ENCODE data around the gene RFC4. TPM values are rescaled to one million over a fixed set of nuclear protein-coding genes. Genes with fewer than 3 reads are reported as not detected.
A peak's percentile ranks its signal among the peaks of the same experiment; 100 is the strongest.

Gene RFC4
- total RNA-seq, 2 donors from 2014 or later: 4.7 to 20.4 TPM

DNA sequence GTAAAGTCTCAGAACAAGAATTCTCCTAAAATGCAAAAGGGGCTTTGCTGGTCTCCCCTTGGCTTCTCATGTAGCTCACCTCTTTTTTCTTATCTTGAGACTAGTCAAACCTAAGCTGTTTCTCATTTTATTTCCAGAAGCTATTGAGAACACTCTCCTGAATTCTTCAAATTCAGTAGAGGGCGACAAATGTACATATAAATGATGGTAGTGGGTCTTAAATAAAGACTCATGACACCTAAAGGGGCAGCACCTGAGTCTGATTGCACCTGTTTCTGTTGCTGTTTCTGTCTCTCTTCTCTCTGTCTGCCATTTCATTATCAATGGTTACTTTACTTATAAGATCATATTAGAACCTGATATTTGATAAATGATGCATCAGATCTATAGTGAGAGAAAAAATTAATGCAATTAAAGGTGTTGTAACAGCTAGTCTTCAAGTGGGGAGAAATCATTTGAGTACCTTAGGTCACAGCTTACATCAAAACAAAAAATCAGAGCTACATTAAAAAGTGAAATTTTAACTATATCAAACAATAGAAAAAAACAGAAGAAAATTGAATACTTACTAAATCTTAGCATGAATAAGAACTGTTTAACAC is 43.2 kb upstream of the RFC4 start:
- Histone ChIP-seq H3K27me3 (replicated peaks; ENCODE audit: insufficient read depth) (no peaks in the 10 kb centered on the region), H3K4me3 (no peak overlapping the region), H3K36me3 (no peaks in the 10 kb centered on the region), H3K9me3 (no peaks in the 10 kb centered on the region), H3K27ac (no peak overlapping the region), H3K4me1 (ENCODE audit: control insufficient read depth in 1 of 2, low read depth in 2 of 2) (no peaks in the 10 kb centered on the region)
- ATAC-seq (ENCODE audit: insufficient number of reproducible peaks, low FRiP score, low read depth) (no peak), DNase-seq (ENCODE audit: low spot score) (no peak)
- TF ChIP-seq, protein P1, sequence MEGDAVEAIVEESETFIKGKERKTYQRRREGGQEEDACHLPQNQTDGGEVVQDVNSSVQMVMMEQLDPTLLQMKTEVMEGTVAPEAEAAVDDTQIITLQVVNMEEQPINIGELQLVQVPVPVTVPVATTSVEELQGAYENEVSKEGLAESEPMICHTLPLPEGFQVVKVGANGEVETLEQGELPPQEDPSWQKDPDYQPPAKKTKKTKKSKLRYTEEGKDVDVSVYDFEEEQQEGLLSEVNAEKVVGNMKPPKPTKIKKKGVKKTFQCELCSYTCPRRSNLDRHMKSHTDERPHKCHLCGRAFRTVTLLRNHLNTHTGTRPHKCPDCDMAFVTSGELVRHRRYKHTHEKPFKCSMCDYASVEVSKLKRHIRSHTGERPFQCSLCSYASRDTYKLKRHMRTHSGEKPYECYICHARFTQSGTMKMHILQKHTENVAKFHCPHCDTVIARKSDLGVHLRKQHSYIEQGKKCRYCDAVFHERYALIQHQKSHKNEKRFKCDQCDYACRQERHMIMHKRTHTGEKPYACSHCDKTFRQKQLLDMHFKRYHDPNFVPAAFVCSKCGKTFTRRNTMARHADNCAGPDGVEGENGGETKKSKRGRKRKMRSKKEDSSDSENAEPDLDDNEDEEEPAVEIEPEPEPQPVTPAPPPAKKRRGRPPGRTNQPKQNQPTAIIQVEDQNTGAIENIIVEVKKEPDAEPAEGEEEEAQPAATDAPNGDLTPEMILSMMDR (IDR thresholded peaks at IDR 0.05): peak; percentile 30

DNA sequence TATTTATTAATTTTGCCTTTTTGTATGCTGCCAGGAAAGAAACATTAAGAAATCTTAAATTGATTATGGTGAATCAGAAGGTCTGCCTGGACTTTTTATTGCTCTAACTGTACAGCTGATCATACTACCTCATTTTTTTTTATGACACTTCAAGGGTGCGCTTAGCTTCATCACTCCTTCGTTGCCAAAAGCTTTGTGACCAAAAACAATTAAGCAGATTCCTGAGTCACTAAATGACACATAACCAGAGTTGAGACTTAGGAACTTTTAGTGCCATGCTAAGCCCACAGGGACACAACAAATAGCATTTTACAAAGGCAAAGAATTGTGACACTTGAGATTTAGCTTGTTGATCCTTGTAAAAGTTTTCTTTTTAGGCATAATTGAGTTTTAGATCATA is 41.2 kb upstream of the RFC4 start:
- Histone ChIP-seq H3K36me3 (no peaks in the 10 kb centered on the region), H3K27me3 (replicated peaks; ENCODE audit: insufficient read depth) (no peaks in the 10 kb centered on the region), H3K9me3 (no peaks in the 10 kb centered on the region), H3K4me1 (ENCODE audit: control insufficient read depth in 1 of 2, low read depth in 2 of 2) (no peaks in the 10 kb centered on the region), H3K4me3 (no peak overlapping the region), H3K27ac (no peak overlapping the region)
- TF ChIP-seq, protein P1 (IDR thresholded peaks at IDR 0.05): no peak
- ATAC-seq (ENCODE audit: insufficient number of reproducible peaks, low FRiP score, low read depth) (no peak), DNase-seq (ENCODE audit: low spot score) (no peak)

DNA sequence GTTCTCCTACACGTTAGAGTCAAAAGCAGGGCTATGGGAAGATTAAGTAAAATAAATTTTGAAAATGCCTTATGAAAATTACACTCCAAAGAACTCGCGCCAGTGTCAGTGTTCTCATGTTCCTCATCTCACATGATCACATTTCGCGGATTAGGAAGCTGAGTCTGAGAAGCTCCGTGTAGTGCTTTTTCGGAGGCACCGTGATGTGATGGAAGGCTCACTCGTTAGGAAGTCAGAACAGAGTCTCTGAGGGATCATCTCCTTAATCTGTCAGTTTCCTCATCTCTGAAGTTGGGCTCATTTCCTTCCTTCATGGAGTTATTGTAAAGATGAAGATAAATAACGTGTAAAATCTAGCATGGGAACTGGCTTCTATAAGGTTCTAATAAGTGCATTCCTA is 39.5 kb upstream of the RFC4 start:
- H3K9me3 ChIP-seq: no peaks in the 10 kb centered on the region
- no peaks in the 10 kb centered on the region for H3K27me3 ChIP-seq (replicated peaks; ENCODE audit: insufficient read depth)
- peaks cover 0 to 5% of the 10 kb centered on the region in 2 donors for H3K4me1 ChIP-seq (ENCODE audit: control insufficient read depth in 1 of 2, low read depth in 2 of 2)
- no peak overlapping the region for H3K4me3 ChIP-seq
- DNase-seq (ENCODE audit: low spot score): no peak
- ATAC-seq (ENCODE audit: insufficient number of reproducible peaks, low FRiP score, low read depth): no peak
- no peak overlapping the region for H3K27ac ChIP-seq
- TF ChIP-seq, protein P1 (IDR thresholded peaks at IDR 0.05): no peak
- no peaks in the 10 kb centered on the region for H3K36me3 ChIP-seq

DNA sequence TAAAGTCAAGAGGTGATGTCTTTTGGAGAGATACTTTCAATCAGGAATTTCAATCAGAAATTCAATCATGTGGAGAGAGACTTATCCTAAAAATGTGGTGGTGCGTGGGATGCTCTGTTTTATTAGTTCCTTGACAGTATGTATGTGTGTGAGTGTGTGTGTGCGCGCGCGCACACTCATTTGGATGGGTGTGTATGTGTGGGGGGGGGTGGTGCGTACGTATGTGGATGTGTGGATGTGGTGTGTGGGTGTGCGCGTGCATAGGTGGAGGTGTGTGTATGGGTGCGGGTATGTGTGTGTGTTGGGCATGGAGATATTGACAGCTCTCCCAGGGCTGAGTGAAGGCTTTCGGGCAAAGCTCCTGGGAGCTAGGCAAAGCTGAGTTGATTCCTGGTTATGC is 38.6 kb upstream of the RFC4 start:
- no peaks in the 10 kb centered on the region for H3K9me3 ChIP-seq
- H3K36me3 ChIP-seq: no peaks in the 10 kb centered on the region
- ATAC-seq (ENCODE audit: insufficient number of reproducible peaks, low FRiP score, low read depth) (no peak), DNase-seq (ENCODE audit: low spot score) (no peak)
- H3K4me3 ChIP-seq: no peak overlapping the region
- TF ChIP-seq, protein P1 (IDR thresholded peaks at IDR 0.05): no peak
- no peak overlapping the region for H3K27ac ChIP-seq
- no peaks in the 10 kb centered on the region for H3K27me3 ChIP-seq (replicated peaks; ENCODE audit: insufficient read depth)
- peaks cover 0 to 8% of the 10 kb centered on the region in 2 donors for H3K4me1 ChIP-seq (ENCODE audit: control insufficient read depth in 1 of 2, low read depth in 2 of 2)

DNA sequence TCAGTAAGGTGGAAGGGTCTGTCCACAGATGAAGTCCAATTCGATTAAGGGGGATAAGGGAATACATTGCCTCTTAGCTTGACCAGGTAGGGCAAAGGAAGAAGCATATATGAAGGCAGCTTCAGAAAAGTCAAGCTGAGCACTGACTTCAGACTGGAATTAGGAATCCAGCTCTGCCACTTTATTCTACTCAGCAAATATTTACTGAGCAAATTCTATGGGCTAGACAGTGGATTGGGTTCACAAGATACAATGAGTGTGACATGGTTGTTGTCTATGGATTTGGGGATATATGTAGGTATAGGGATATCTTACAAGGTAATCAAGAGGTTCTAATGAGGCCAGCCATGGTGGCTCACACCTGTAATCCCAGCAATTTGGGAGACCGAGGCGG is 36.8 kb upstream of the RFC4 start:
- ATAC-seq (ENCODE audit: insufficient number of reproducible peaks, low FRiP score, low read depth) (no peak), DNase-seq (ENCODE audit: low spot score) (no peak)
- Histone ChIP-seq H3K9me3 (no peaks in the 10 kb centered on the region), H3K36me3 (no peaks in the 10 kb centered on the region), H3K27me3 (replicated peaks; ENCODE audit: insufficient read depth) (no peaks in the 10 kb centered on the region), H3K27ac (no peak overlapping the region), H3K4me1 (ENCODE audit: control insufficient read depth in 1 of 2, low read depth in 2 of 2) (peaks cover 6 to 20% of the 10 kb centered on the region in 2 donors), H3K4me3 (no peak overlapping the region)
- TF ChIP-seq, protein P1 (IDR thresholded peaks at IDR 0.05): no peak

Measured in thoracic aorta (tissue), 2 donors.